Psoas muscle (tissue), 8 donors: ENCODE measurements around the gene SPTBN4. TPM values are rescaled to one million over a fixed set of nuclear protein-coding genes. Genes with fewer than 3 reads are reported as not detected.

ENCODE experiments used
- ATAC-seq, 4 donors: fragments of 200-7000 bp; cut with Tn5 transposase; one replicate each; pipeline ENCODE4 v1.9.1; 2020; ENCODE audit warnings: moderate library complexity in 3 of 4, mild to moderate bottlenecking in 2 of 4
- DNase-seq, 2 donors: peaks; one replicate each; pipeline ENCODE4 v3.0.0-alpha.2; 2020
- H3K27ac ChIP-seq: fragments of 200-600 bp; one replicate; pipeline ENCODE4 v1.8.0; 2022
- H3K27me3 ChIP-seq, 3 donors: fragments of 200-600 bp in 1 of 3; one replicate each; pipeline versions ENCODE4 v1.6.1 to v1.8.0; 2013 to 2022; ENCODE audit warnings: low read length in 2 of 3, mild to moderate bottlenecking in 2 of 3, moderate library complexity in 1 of 3; ENCODE audit not compliant: insufficient read depth in 3 of 3
- H3K36me3 ChIP-seq, 2 donors: fragments of 200-600 bp in 1 of 2; one replicate each; pipeline versions ENCODE4 v1.6.1 to v1.8.0; 2013 to 2022; ENCODE audit warnings: low read depth in 1 of 2, mild to moderate bottlenecking in 1 of 2, moderate library complexity in 1 of 2; ENCODE audit not compliant: insufficient read depth in 1 of 2
- H3K4me1 ChIP-seq: fragments of 200-600 bp; one replicate; pipeline ENCODE4 v1.8.0; 2022
- H3K4me3 ChIP-seq: fragments of 200-600 bp; one replicate; pipeline ENCODE4 v1.8.0; 2022; ENCODE audit warnings: mild to moderate bottlenecking
- H3K9me3 ChIP-seq: fragments of 200-600 bp; one replicate; pipeline ENCODE4 v1.8.0; 2022
- CTCF ChIP-seq: fragments of 200-600 bp; IDR thresholded peaks from one replicate; pipeline ENCODE4 v1.8.0; 2022; ENCODE audit warnings: antibody characterized with exemption
- WGBS, 3 donors: extraction: QIAGEN DNeasy Blood & Tissue Kit; methylation state at CpG; one replicate each; pipeline versions ENCODE4 v1.1.6 to v1.1.7; 2013; 5-methylcytosine and 5-hydroxymethylcytosine counted together
- intact Hi-C, 2 donors: fragments of 100-400 bp; cut with DNase I; formaldehyde crosslinking; loops; one replicate each; pipeline versions ENCODE4 v1.11.0 to v1.14.2; 2022
- polyA plus RNA-seq, 3 donors: library from polyadenylated mRNA; stranded (reverse); fragments of 200-250 nt; gene quantifications; one replicate each; pipeline ENCODE4 v1.2.3, GENCODE V29; 2013
- total RNA-seq, 4 donors: library from RNA; stranded (reverse); fragmentation: NEBNext Ultra II Directional in 2 of 4; extraction: Animal tissue kit (Norgen Biotek cat#: 25700) in 2 of 4; gene quantifications; one replicate each; pipeline versions ENCODE4 v1.2.1 to v1.2.4, GENCODE V29; 2021 to 2023
- donor health status: healthy with polysubstance abuse.
- donor health status: DM: no; HTN: no; CAD: no; lungs with moderate emphysema.
- donor health status: Bipolar disorder and iron deficiency.
- donor health status: healthy.
- donor health status: DM: yes; HTN: yes; CAD: no.
- donor health status: DM: no; HTN: no; CAD: no.
- donor health status: DM: no; HTN: no; CAD: no.
- donor health status: DM: yes; HTN: yes; CAD: no.

SPTBN4 gene
- total and polyA plus RNA-seq, 7 donors = 0.66 to 4.7 (median 2.8) TPM

- ATAC-seq = peak; percentile 30 to 80 (median 71)
- peak; percentile 33 for TF ChIP-seq CTCF
- 6 to 9% (median 8%) methylated on average over 35 to 43 of the region's 43 CpGs for WGBS, 3 donors
- peak; percentile 55 to 77 for DNase-seq
- Histone ChIP-seq H3K27ac (no peak overlapping the region), H3K9me3 (no peaks in the 10 kb centered on the region), H3K4me1 (no peaks in the 10 kb centered on the region), H3K4me3 (no peak overlapping the region), H3K27me3 (peaks cover 0 to 21% (median 5%) of the 10 kb centered on the region in 3 donors), H3K36me3 (no peaks in the 10 kb centered on the region)
- intact Hi-C loops = loop anchor here in 1 of 2 donors (5.0 kb wide), 1 partner anchor 48 kb away; no protein-coding TSS in a partner anchor
Measured at GRCh38 chr19:40549007-40549708, 82.4 kb downstream of the SPTBN4 start.

GRCh38 chr19:40550951-40551350 is 84.2 kb downstream of the SPTBN4 start:
- no peak overlapping the region for H3K27ac ChIP-seq
- no peak for ATAC-seq
- no peaks in the 10 kb centered on the region for H3K36me3 ChIP-seq
- no peak for DNase-seq
- TF ChIP-seq CTCF = no peak
- no peaks in the 10 kb centered on the region for H3K9me3 ChIP-seq
- no peaks in the 10 kb centered on the region for H3K4me1 ChIP-seq
- WGBS, 3 donors = 90 to 91% (median 91%) methylated on average over 4 of the region's 4 CpGs
- H3K27me3 ChIP-seq = peaks cover 0 to 26% (median 6%) of the 10 kb centered on the region in 3 donors
- no peak overlapping the region for H3K4me3 ChIP-seq
- intact Hi-C loops = loop anchor here in 1 of 2 donors (5.0 kb wide), 1 partner anchor 46 kb away; no protein-coding TSS in a partner anchor

GRCh38 chr19:40552848-40553247 is 86.0 kb downstream of the SPTBN4 start:
- no peak for DNase-seq
- intact Hi-C loops = loop anchor here in 1 of 2 donors (5.0 kb wide), 1 partner anchor 44 kb away; no protein-coding TSS in a partner anchor
- peaks cover 0 to 26% (median 6%) of the 10 kb centered on the region in 3 donors for H3K27me3 ChIP-seq
- no peaks in the 10 kb centered on the region for H3K4me1 ChIP-seq
- WGBS, 3 donors = 94 to 95% (median 95%) methylated on average over 3 of the region's 3 CpGs
- H3K4me3 ChIP-seq = no peak overlapping the region
- H3K36me3 ChIP-seq = no peaks in the 10 kb centered on the region
- TF ChIP-seq CTCF = no peak
- no peaks in the 10 kb centered on the region for H3K9me3 ChIP-seq
- H3K27ac ChIP-seq = no peak overlapping the region
- ATAC-seq = no peak

- Histone ChIP-seq H3K9me3 (no peaks in the 10 kb centered on the region), H3K27ac (no peak overlapping the region), H3K4me3 (no peak overlapping the region), H3K27me3 (peaks cover 0 to 26% (median 6%) of the 10 kb centered on the region in 3 donors), H3K36me3 (no peaks in the 10 kb centered on the region), H3K4me1 (no peaks in the 10 kb centered on the region)
- DNase-seq (no peak), ATAC-seq (no peak)
- TF ChIP-seq CTCF = no peak
- intact Hi-C loops = loop anchor here in 1 of 2 donors (5.0 kb wide), 1 partner anchor 43 kb away; no protein-coding TSS in a partner anchor
- WGBS, 3 donors = 19 to 30% (median 25%) methylated on average over 53 to 69 of the region's 69 CpGs
Measured at GRCh38 chr19:40553885-40554857, 87.4 kb downstream of the SPTBN4 start.
